A549 (cell line): ENCODE data around the gene SEMA6B. TPM values are rescaled to one million over a fixed set of nuclear protein-coding genes. Genes with fewer than 3 reads are reported as not detected.

Experiments used
- ATAC-seq, 2 experiments: fragments of 200-7000 bp in 1 of 2; fragments of >200 bp in 1 of 2; cut with Nextera tagmentation in 1 of 2; cut with Tn5 transposase in 1 of 2; 3 replicates each; pipeline versions ENCODE4 v1.8.0 to v1.9.1; 2018 to 2020; ENCODE audit warnings: mild to moderate bottlenecking in 1 of 2, moderate library complexity in 1 of 2
- CTCF ChIA-PET: fragments of 300-600 bp; sonication (Branson Sonifier 250); formaldehyde crosslinking; extraction: SDS; loops from one replicate; lab custom pipeline; 2021; ENCODE audit warnings: antibody characterized with exemption, inconsistent platforms; lab: Yijun Ruan, JAX
- POLR2A ChIA-PET: fragments of 350-600 bp; formaldehyde crosslinking; extraction: SDS; loops from one replicate; lab custom pipeline; 2021; ENCODE audit warnings: antibody characterized with exemption, inconsistent platforms; lab: Yijun Ruan, JAX
- DNase-seq, 2 experiments: peaks; one replicate each; pipeline versions ENCODE4 v3.0.0 to v3.0.0-alpha.2; 2011 to 2016; ENCODE audit warnings: low read depth in 1 of 2, low spot score in 1 of 2
- FAIRE-seq: peaks from 2 replicates; lab custom pipeline; 2011; peaks lifted over from hg19 to GRCh38; lab: Jason Lieb, UNC
- H3K27ac ChIP-seq, 2 experiments: fragments of >200 bp; sonication (Bioruptor Twin); formaldehyde crosslinking; 3 replicates each; pipeline ENCODE4 v1.5.1; 2016 to 2017
- H3K4me1 ChIP-seq: fragments of >200 bp; sonication (Bioruptor Twin); formaldehyde crosslinking; 3 replicates; pipeline ENCODE4 v1.6.1; 2016
- H3K4me2 ChIP-seq: fragments of >200 bp; sonication (Bioruptor Twin); formaldehyde crosslinking; 3 replicates; pipeline ENCODE4 v1.6.1; 2016
- H3K4me3 ChIP-seq: fragments of >200 bp; sonication (Bioruptor Twin); formaldehyde crosslinking; 3 replicates; pipeline ENCODE4 v1.5.1; 2016
- H3K9me3 ChIP-seq: fragments of >200 bp; sonication (Bioruptor Twin); formaldehyde crosslinking; 3 replicates; pipeline ENCODE4 v1.6.1; 2016
- ATOH8 ChIP-seq: fragments of 250-450 bp; sonication (Bioruptor Pico); IDR thresholded peaks from 2 replicates; pipeline ENCODE4 v1.5.0; 2020; ENCODE audit warnings: low read depth, mild to moderate bottlenecking, moderate library complexity
- BHLHE40 ChIP-seq: IDR thresholded peaks from 2 replicates; pipeline ENCODE4 v1.6.1; 2012; ENCODE audit warnings: low read depth, low read length, inconsistent platforms
- CHD2 ChIP-seq: fragments of 150-350 bp; IDR thresholded peaks from 2 replicates; pipeline ENCODE4 v1.6.1; 2014; ENCODE audit warnings: low read length; ENCODE audit not compliant: partially characterized antibody
- CHD4 ChIP-seq: fragments of 200-600 bp; sonication (generic); IDR thresholded peaks from 2 replicates; pipeline ENCODE4 v1.6.1; 2016; ENCODE audit warnings: antibody characterized with exemption, mild to moderate bottlenecking, borderline replicate concordance
- FOSB ChIP-seq: fragments of 250-450 bp; sonication (Bioruptor Pico); IDR thresholded peaks from 2 replicates; pipeline ENCODE4 v1.5.0; 2020; ENCODE audit warnings: mild to moderate bottlenecking, moderate library complexity
- GATA3 ChIP-seq: IDR thresholded peaks from 2 replicates; pipeline ENCODE4 v1.6.1; 2012; ENCODE audit warnings: borderline replicate concordance
- HES2 ChIP-seq: fragments of >200 bp; sonication (Bioruptor Twin); formaldehyde crosslinking; IDR thresholded peaks from 2 replicates; pipeline ENCODE4 v1.6.1; 2016
- HOXB13 ChIP-seq: fragments of 250-450 bp; sonication (Bioruptor Pico); IDR thresholded peaks from 2 replicates; pipeline ENCODE4 v1.5.0; 2020; ENCODE audit warnings: low read depth, mild to moderate bottlenecking, moderate library complexity
- HOXB5 ChIP-seq: fragments of 250-450 bp; sonication (Bioruptor Pico); IDR thresholded peaks from 2 replicates; pipeline ENCODE4 v1.5.0; 2020; ENCODE audit warnings: mild to moderate bottlenecking, moderate library complexity
- KDM1A ChIP-seq: fragments of 200-600 bp; sonication (generic); IDR thresholded peaks from 2 replicates; pipeline ENCODE4 v1.6.1; 2016; ENCODE audit warnings: low read depth, mild to moderate bottlenecking
- MAZ ChIP-seq: fragments of 150-350 bp; IDR thresholded peaks from 2 replicates; pipeline ENCODE4 v1.6.1; 2014; ENCODE audit warnings: antibody characterized with exemption, low read depth, low read length, borderline replicate concordance
- NPAS2 ChIP-seq: fragments of 250-450 bp; sonication (Bioruptor Pico); IDR thresholded peaks from 2 replicates; pipeline ENCODE4 v1.8.0; 2022; ENCODE audit warnings: mild to moderate bottlenecking, moderate library complexity, borderline replicate concordance
- RCOR1 ChIP-seq: fragments of 150-350 bp; IDR thresholded peaks from 2 replicates; pipeline ENCODE4 v1.6.1; 2014; ENCODE audit warnings: antibody characterized with exemption, low read length, low read depth
- RFX5 ChIP-seq: fragments of 450-650 bp; IDR thresholded peaks from 2 replicates; pipeline ENCODE4 v1.7.1; 2014; ENCODE audit warnings: antibody characterized with exemption, mild to moderate bottlenecking, moderate library complexity
- SMC3 ChIP-seq: fragments of >200 bp; sonication (Bioruptor Twin); formaldehyde crosslinking; IDR thresholded peaks from 3 replicates; pipeline ENCODE4 v1.6.1; 2018; ENCODE audit warnings: inconsistent platforms
- ZC3H11A ChIP-seq: fragments of 450-650 bp; IDR thresholded peaks from 2 replicates; pipeline ENCODE4 v1.6.1; 2014; ENCODE audit warnings: antibody characterized with exemption, mild to moderate bottlenecking
- ZFP36 ChIP-seq: fragments of 450-650 bp; IDR thresholded peaks from 2 replicates; pipeline ENCODE4 v1.6.1; 2014; ENCODE audit warnings: borderline replicate concordance; ENCODE audit not compliant: partially characterized antibody
- WGBS: methylation state at CpG from one replicate; pipeline ENCODE4 v1.1.6; 2017; ENCODE audit errors: missing lambda C conversion rate; 5-methylcytosine and 5-hydroxymethylcytosine counted together
- polyA plus RNA-seq, 4 experiments: library from polyadenylated mRNA; depleted of rRNA in 3 of 4; stranded (reverse); fragments of >200 nt; fragmentation: RNase III in 1 of 4; extraction: RNeasy Plus Mini Kit Qiagen cat#74134 plus additional on column Dnase treatment in 1 of 4; gene quantifications; 2 replicates in 3 of 4; 3 replicates in 1 of 4; pipeline ENCODE4 v1.2.3, GENCODE V29; 2011 to 2017
- TF ChIP-seq, protein P1 (sequence below): fragments of 150-350 bp; IDR thresholded peaks from 2 replicates; pipeline ENCODE4 v1.6.1; 2014; ENCODE audit warnings: low read depth, mild to moderate bottlenecking, low read length
- TF ChIP-seq, protein P2 (sequence below): fragments of >200 bp; sonication (Bioruptor Twin); formaldehyde crosslinking; IDR thresholded peaks from 3 replicates; pipeline ENCODE4 v1.5.1; 2016

The SEMA6B gene
- polyA plus RNA-seq, 2 of the 4 experiments (the other 2 are of a cell fraction), result 5.7 to 9.0 TPM

- 79% methylated on average over 3 of the region's 5 CpGs for WGBS
- DNase-seq (peak; percentile 52 to 69), ATAC-seq (peak; percentile 38 to 42; a peak in 4 of 6 replicates), FAIRE-seq (no peak)
- CTCF ChIA-PET, result interaction anchor here (0.7 to 5.6 kb wide), 17 partner anchors 8 to 224 kb away, joined by 3 to 62 read pairs (median 4); partner anchors contain the start of gene SEMA6B
- Histone ChIP-seq H3K4me2 (no peak overlapping the region), H3K9me3 (no peaks in the 10 kb centered on the region), H3K27ac (peak overlapping the region; percentile 52 to 99; a peak in 4 of 6 replicates), H3K4me1 (peaks cover 36% of the 10 kb centered on the region), H3K4me3 (no peak overlapping the region)
- TF ChIP-seq SMC3 (no peak), RCOR1 (no peak), GATA3 (no peak), BHLHE40 (no peak), ZFP36 (no peak), CHD2 (no peak), NPAS2 (CRISPR knock-in tag) (no peak), ZC3H11A (no peak), ATOH8 (CRISPR knock-in tag) (no peak), CHD4 (no peak), MAZ (no peak), HOXB13 (CRISPR knock-in tag) (no peak), RFX5 (no peak), KDM1A (no peak), FOSB (CRISPR knock-in tag) (no peak), HOXB5 (CRISPR knock-in tag) (no peak), HES2 (no peak)
- TF ChIP-seq, protein P1, sequence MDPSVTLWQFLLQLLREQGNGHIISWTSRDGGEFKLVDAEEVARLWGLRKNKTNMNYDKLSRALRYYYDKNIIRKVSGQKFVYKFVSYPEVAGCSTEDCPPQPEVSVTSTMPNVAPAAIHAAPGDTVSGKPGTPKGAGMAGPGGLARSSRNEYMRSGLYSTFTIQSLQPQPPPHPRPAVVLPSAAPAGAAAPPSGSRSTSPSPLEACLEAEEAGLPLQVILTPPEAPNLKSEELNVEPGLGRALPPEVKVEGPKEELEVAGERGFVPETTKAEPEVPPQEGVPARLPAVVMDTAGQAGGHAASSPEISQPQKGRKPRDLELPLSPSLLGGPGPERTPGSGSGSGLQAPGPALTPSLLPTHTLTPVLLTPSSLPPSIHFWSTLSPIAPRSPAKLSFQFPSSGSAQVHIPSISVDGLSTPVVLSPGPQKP, result no peak
- TF ChIP-seq, protein P2, sequence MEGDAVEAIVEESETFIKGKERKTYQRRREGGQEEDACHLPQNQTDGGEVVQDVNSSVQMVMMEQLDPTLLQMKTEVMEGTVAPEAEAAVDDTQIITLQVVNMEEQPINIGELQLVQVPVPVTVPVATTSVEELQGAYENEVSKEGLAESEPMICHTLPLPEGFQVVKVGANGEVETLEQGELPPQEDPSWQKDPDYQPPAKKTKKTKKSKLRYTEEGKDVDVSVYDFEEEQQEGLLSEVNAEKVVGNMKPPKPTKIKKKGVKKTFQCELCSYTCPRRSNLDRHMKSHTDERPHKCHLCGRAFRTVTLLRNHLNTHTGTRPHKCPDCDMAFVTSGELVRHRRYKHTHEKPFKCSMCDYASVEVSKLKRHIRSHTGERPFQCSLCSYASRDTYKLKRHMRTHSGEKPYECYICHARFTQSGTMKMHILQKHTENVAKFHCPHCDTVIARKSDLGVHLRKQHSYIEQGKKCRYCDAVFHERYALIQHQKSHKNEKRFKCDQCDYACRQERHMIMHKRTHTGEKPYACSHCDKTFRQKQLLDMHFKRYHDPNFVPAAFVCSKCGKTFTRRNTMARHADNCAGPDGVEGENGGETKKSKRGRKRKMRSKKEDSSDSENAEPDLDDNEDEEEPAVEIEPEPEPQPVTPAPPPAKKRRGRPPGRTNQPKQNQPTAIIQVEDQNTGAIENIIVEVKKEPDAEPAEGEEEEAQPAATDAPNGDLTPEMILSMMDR, result no peak
- POLR2A ChIA-PET, result interaction anchor here (0.9 kb wide), 1 partner anchor 59 kb away, joined by 3 read pairs; no protein-coding TSS in a partner anchor
Observed at GRCh38 chr19:4577020-4577782, 17.7 kb upstream of the SEMA6B start.
